Measurements from ENCODE around the gene LDHAL6A.

- TF ChIP-seq POLR2AphosphoS5 (IDR thresholded peaks at IDR 0.05): no peak
- no peak for TF ChIP-seq POLR2A (IDR thresholded peaks at IDR 0.05)
- TF ChIP-seq CTCF (IDR thresholded peaks at IDR 0.05): no peak
Observed at GRCh38 chr11:18416459-18416858, 39.2 kb upstream of the LDHAL6A start.

Data from gastroesophageal sphincter (tissue), 3 donors.